Measurements from ENCODE around the gene UBR1. TPM values are rescaled to one million over a fixed set of nuclear protein-coding genes. Genes with fewer than 3 reads are reported as not detected.

Gene UBR1
- total and polyA plus RNA-seq, 2 experiments from 2014 or later, result 16.2 to 26.0 TPM

- DNase-seq, result no peak
- Histone ChIP-seq H3K79me2 (ENCODE audit: insufficient read depth) (peaks cover 99% of the 10 kb centered on the region), H3K4me2 (ENCODE audit: unreplicated experiment) (no peak overlapping the region), H3K27me3 (replicated peaks; ENCODE audit: insufficient read depth) (no peaks in the 10 kb centered on the region), H3F3A (ENCODE audit: insufficient read depth) (peaks cover 11% of the 10 kb centered on the region), H2AFZ (no peak overlapping the region), H3K4me3 (no peak overlapping the region), H3K9me3 (ENCODE audit: low read depth) (no peaks in the 10 kb centered on the region), H3K9me2 (ENCODE audit: insufficient read depth) (no peaks in the 10 kb centered on the region), H3K9ac (no peak overlapping the region), H3K27ac (no peak overlapping the region), H3K36me3 (ENCODE audit: low read depth) (peaks cover 3% of the 10 kb centered on the region; the same call in 1 of the 2 replicates), H3K4me1 (ENCODE audit: insufficient read depth) (peaks cover 26% of the 10 kb centered on the region), H4K20me1 (ENCODE audit: insufficient read depth) (no peaks in the 10 kb centered on the region)
- TF ChIP-seq EZH2 (IDR thresholded peaks at IDR 0.05; ENCODE audit: insufficient read depth, poor library complexity, severe bottlenecking) (no peak), EZH2phosphoT487 (IDR thresholded peaks at IDR 0.05; ENCODE audit: insufficient read depth, low read depth) (no peak)
- in situ Hi-C loops (cut with MboI), result no loop called here
These were observed 4.9 kb downstream of the UBR1 start for GRCh38 chr15:43100971-43101370.

GRCh38 chr15:43099105-43099845 lies 6.6 kb downstream of the UBR1 start:
- Histone ChIP-seq H3K9me2 (ENCODE audit: insufficient read depth) (no peaks in the 10 kb centered on the region), H3F3A (ENCODE audit: insufficient read depth) (peaks cover 23% of the 10 kb centered on the region), H3K27ac (no peak overlapping the region), H3K4me3 (no peak overlapping the region), H3K4me1 (ENCODE audit: insufficient read depth) (peaks cover 25% of the 10 kb centered on the region), H2AFZ (no peak overlapping the region), H3K4me2 (ENCODE audit: unreplicated experiment) (no peak overlapping the region), H3K79me2 (ENCODE audit: insufficient read depth) (peaks cover 100% of the 10 kb centered on the region), H3K36me3 (ENCODE audit: low read depth) (peaks cover 3% of the 10 kb centered on the region; the same call in 1 of the 2 replicates), H3K9me3 (ENCODE audit: low read depth) (no peaks in the 10 kb centered on the region), H4K20me1 (ENCODE audit: insufficient read depth) (no peaks in the 10 kb centered on the region), H3K27me3 (replicated peaks; ENCODE audit: insufficient read depth) (no peaks in the 10 kb centered on the region), H3K9ac (no peak overlapping the region)
- 95 to 96% methylated on average over 10 of the region's 10 CpGs for WGBS, 2 experiments (ENCODE audit: low coverage in 1 of 2, low lambda C conversion rate in 2 of 2, missing lambda C conversion rate in 2 of 2)
- in situ Hi-C loops (cut with MboI), result no loop called here
- TF ChIP-seq EZH2phosphoT487 (IDR thresholded peaks at IDR 0.05; ENCODE audit: insufficient read depth, low read depth), result no peak
- no peak for TF ChIP-seq EZH2 (IDR thresholded peaks at IDR 0.05; ENCODE audit: insufficient read depth, poor library complexity, severe bottlenecking)
- no peak for DNase-seq

- Histone ChIP-seq H3K9me3 (ENCODE audit: low read depth) (no peaks in the 10 kb centered on the region), H3K36me3 (ENCODE audit: low read depth) (peaks cover 3% of the 10 kb centered on the region; the same call in 1 of the 2 replicates), H3K9me2 (ENCODE audit: insufficient read depth) (no peaks in the 10 kb centered on the region), H3K79me2 (ENCODE audit: insufficient read depth) (peaks cover 100% of the 10 kb centered on the region), H3K4me1 (ENCODE audit: insufficient read depth) (peaks cover 26% of the 10 kb centered on the region), H3K9ac (no peak overlapping the region), H3K27me3 (replicated peaks; ENCODE audit: insufficient read depth) (no peaks in the 10 kb centered on the region), H3K27ac (peak overlapping the region; percentile 6), H4K20me1 (ENCODE audit: insufficient read depth) (no peaks in the 10 kb centered on the region), H3K4me2 (ENCODE audit: unreplicated experiment) (peak overlapping the region; percentile 10), H3K4me3 (no peak overlapping the region), H2AFZ (no peak overlapping the region), H3F3A (ENCODE audit: insufficient read depth) (peaks cover 23% of the 10 kb centered on the region)
- DNase-seq, result no peak
- in situ Hi-C loops (cut with MboI), result no loop called here
- WGBS, 2 experiments (ENCODE audit: low coverage in 1 of 2, low lambda C conversion rate in 2 of 2, missing lambda C conversion rate in 2 of 2), result 93 to 95% methylated on average over 6 of the region's 6 CpGs
- TF ChIP-seq EZH2 (IDR thresholded peaks at IDR 0.05; ENCODE audit: insufficient read depth, poor library complexity, severe bottlenecking), result no peak
- TF ChIP-seq EZH2phosphoT487 (IDR thresholded peaks at IDR 0.05; ENCODE audit: insufficient read depth, low read depth), result no peak
These were observed 9.4 kb downstream of the UBR1 start for GRCh38 chr15:43096411-43096810.

- H3K27ac ChIP-seq, result peak overlapping the region; percentile 6; the same call in 1 of the 2 replicates
- in situ Hi-C loops (cut with MboI), result no loop called here
These were observed 10.0 kb downstream of the UBR1 start for GRCh38 chr15:43095708-43096347.

More at GRCh38 chr15:43095708-43096347, 10.0 kb downstream of the UBR1 start:
- WGBS, 2 experiments (ENCODE audit: low coverage in 1 of 2, low lambda C conversion rate in 2 of 2, missing lambda C conversion rate in 2 of 2), result 93% methylated on average over 8 of the region's 8 CpGs
- TF ChIP-seq EZH2 (IDR thresholded peaks at IDR 0.05; ENCODE audit: insufficient read depth, poor library complexity, severe bottlenecking), result no peak
- TF ChIP-seq EZH2phosphoT487 (IDR thresholded peaks at IDR 0.05; ENCODE audit: insufficient read depth, low read depth), result no peak
- H3K9me3 ChIP-seq (ENCODE audit: low read depth), result no peaks in the 10 kb centered on the region
- no peaks in the 10 kb centered on the region for H4K20me1 ChIP-seq (ENCODE audit: insufficient read depth)
- no peak overlapping the region for H3K4me3 ChIP-seq
- DNase-seq, result peak; percentile 51
- H3K9ac ChIP-seq, result no peak overlapping the region
- peaks cover 100% of the 10 kb centered on the region for H3K79me2 ChIP-seq (ENCODE audit: insufficient read depth)
- H3K27me3 ChIP-seq (replicated peaks; ENCODE audit: insufficient read depth), result no peaks in the 10 kb centered on the region
- H3K9me2 ChIP-seq (ENCODE audit: insufficient read depth), result no peaks in the 10 kb centered on the region
- no peak overlapping the region for H3K4me2 ChIP-seq (ENCODE audit: unreplicated experiment)
- no peak overlapping the region for H2AFZ ChIP-seq
- H3K36me3 ChIP-seq (ENCODE audit: low read depth), result peaks cover 3% of the 10 kb centered on the region; the same call in 1 of the 2 replicates
- peaks cover 26% of the 10 kb centered on the region for H3K4me1 ChIP-seq (ENCODE audit: insufficient read depth)
- peaks cover 23% of the 10 kb centered on the region for H3F3A ChIP-seq (ENCODE audit: insufficient read depth)
